DMS53 (cell line): ENCODE measurements around the gene MCC.

Experiments used
- DNase-seq: peaks from one replicate; lab custom pipeline; 2025; lab: John Stamatoyannopoulos, UW

Gene MCC

GRCh38 chr5:113271015-113271414, 217.2 kb downstream of the MCC start:
- DNase-seq: no peak

- no peak for DNase-seq
Measured at GRCh38 chr5:113270086-113270485, 218.2 kb downstream of the MCC start.

DNA sequence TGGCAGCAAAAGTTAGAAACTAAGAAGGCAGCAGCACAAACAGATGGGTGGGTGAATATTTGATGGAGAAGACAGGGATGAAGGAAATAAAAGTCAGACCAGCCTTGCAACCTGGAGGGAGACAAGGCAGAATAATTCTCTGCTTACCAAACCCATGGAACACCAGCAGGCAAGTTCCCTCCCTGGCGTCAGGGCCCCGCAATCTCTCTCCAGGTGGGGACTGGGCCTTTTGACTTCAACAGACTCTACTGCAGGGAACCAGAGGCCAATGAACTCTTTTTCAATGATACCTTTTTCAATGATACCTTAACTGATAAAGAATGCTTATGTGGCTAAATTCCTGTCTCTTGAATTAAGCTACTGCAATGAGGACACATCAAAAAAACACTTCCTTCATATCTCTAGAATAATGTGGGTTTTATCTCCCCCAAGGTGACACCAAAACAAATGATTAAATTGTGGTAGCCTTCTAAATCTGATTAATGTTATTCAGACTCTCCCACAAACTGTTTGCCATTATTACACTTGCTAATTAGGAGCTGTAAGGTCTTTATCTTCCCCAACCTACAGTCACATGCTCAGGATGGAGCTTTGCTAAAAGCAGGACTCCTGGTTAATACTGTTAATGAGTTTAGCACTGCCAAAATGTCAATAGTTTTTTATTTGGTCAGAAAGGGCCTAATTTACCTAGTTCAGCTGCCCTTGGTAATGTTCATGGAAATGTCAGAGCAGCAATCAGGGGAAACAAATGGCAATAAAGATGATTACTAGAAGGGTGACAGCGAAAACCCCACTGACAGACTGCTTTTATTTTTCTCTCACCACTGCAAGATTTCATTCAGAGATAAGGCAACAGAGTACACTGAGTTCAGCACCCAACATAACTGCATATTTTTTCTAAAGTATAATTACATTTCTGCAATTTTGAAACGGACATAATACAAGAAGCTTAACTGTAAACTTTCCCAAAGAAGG, 218.9 kb downstream of the MCC start:
- no peak for DNase-seq

GRCh38 chr5:113268232-113268631, 220.0 kb downstream of the MCC start:
- DNase-seq: no peak

GRCh38 chr5:113267361-113267900, 220.8 kb downstream of the MCC start:
- DNase-seq: no peak

DNA sequence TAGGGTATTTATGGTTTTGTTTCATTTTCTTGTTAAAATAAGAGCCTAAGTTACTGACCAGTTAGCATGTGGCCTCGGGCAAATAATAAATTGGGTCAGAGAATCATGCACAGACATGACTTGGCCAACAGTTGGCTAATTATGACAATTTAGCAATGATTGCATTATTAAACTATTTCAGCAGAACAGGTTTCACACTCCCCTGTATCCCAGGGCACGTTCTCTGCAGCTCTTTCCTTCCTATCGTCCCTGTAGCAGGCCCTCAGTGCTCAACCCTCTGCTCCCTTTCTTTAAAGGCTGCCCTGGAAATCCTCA, 221.4 kb downstream of the MCC start:
- DNase-seq: no peak

GRCh38 chr5:113266227-113266912, 221.9 kb downstream of the MCC start:
- no peak for DNase-seq

DNA sequence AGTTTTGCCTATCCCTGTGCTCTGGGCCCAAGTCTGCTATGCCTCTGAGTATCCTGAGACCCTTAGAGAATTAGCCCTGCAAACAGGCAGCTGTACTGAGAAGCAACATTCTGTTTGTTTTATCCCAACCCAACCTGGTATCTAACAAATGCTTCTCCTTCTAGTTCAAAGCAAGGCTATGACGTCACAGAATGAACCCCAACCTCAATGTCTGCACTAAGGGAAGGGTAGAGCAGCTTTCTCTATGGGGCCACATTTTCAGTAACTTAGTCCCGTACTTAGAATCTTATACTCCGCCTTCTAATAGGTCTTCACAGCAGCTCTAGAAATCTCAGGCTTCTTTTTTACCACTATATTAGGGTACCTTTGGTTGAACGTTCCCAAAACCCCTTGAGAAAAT, 223.1 kb downstream of the MCC start:
- DNase-seq: no peak

- DNase-seq: no peak
Measured at GRCh38 chr5:113264046-113264445, 224.2 kb downstream of the MCC start.

- DNase-seq: no peak
Measured at GRCh38 chr5:113263545-113263944, 224.7 kb downstream of the MCC start.

DNA sequence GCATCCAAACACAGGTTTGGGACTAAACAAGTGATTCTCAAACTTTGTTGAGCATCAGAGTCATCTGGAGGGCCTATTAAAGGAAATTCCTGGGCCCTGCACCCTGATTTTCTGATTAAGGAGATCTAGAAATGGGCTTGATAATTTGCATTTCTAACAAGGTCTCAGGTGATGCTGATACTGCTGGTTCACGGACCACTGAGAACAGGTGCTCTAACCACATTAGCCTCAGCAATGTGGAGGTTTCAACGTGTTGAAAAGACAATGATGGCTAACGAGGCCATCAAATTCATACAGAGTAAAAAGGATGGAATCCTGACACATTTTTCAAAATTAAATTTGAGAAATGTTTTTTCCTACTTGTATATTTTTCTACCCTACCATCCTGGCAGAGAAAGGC, 225.6 kb downstream of the MCC start:
- no peak for DNase-seq

DNA sequence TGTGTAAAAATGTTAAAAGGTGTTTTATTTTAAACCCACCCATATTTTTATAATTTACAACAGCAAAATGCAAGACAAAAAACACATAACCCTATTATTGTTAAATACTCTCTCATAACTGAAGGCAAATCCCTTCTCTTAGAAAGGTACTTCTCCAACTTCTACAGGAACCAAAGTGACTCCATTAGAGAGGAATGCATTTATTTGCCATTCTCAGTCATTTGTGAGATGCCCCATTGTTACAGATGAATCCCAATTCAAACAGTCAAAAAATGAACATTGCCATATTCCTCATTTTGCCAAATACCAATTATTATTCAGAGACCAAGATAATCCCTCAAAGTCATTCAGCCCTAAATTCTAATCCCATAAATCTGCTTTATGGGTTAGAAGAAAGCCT, 229.2 kb downstream of the MCC start:
- DNase-seq: no peak

GRCh38 chr5:113257545-113257944, 230.7 kb downstream of the MCC start:
- DNase-seq: no peak

DNA sequence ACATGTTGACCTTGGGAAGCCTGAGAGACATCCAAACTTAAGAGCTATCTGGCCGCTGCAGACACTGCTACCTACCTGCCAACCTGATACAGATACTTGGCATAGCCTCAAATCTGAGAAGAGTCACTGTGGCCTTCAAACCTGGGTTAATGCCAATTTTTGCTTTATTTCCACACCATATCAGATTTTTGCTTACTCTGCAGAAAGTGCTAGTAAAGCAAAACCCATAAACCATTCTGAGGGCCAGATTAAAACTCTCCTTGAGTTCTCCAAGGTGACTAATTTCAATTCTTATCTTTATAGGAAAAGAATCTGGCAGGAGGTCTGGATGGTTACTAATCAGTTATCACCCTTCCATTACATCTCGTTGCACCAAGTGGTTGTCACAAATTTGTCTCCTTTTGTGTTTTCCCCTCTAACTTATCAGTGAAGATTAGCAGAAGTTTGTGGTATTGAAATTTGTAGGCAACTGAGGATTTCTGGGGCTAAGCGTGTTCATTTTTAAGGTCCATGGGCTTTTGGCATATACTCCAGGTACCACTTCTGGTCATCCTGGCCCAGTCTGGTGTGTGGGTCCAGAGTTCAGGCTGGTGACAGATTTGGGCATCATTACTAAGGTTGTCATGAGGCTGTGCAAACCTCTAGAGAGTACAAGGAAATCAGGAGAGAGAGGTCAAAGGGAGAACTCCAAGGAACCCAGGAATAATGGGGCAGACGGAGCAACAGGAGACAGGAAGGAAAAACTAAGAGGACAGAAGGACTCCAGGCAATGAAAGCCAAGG, 231.4 kb downstream of the MCC start:
- no peak for DNase-seq

DNA sequence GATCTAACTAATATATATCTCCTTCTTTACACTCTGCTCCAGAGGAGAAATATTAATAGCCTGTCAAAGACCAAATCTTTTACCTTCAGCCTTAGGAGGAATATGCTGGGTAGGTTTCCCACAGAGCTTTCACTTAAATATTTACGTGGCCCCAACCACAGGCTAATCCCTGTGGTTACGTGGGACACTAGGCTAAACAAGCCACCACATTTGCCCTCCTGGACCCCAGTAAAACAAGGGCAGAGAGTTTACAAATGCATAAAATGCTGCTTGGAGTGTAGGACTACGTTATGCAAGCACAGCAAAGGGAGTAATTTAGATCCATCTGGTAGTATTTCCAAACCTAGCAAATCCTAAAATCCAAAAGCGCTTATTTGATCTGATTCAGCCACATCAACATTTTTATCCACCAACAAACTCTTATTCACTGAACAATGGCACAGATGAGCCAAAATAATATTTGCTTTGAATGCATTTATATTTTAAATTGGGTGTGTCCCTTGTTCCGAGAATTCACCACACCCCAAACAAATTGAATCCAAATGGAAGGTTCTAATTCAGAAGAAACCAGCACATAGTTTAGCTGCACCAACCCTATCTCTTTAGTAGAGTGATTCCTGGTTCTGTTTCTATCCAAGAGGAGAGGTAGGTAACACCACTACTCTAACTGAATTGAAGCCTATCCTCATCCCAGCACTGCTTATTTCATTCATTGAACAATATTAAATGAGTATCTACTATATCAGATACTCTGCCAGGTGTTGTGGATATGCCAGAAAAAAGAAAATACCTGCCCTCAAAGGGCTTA, 232.5 kb downstream of the MCC start:
- DNase-seq: no peak

GRCh38 chr5:113255105-113255504, 233.1 kb downstream of the MCC start:
- no peak for DNase-seq

- no peak for DNase-seq
Measured at GRCh38 chr5:113253037-113253436, 235.2 kb downstream of the MCC start.

DNA sequence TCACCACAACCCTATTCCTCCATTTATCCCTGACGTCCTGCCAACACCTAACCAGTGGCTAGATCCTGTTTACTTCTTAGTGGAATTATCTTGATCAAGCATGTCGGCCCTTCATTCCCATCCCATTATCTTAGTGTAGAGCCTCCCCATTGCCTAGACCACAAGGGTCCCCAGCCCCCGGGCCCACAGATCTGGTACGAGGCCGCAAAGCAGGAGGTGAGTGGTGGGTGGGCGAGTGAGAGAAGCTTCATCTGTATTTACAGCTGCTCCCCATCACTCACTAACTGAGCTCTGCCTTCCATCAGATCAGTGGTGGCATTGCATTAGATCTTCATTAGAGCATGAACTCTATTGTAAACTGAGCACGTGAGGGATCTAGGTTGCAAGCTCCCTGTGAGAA, 236.2 kb downstream of the MCC start:
- DNase-seq: no peak

DNA sequence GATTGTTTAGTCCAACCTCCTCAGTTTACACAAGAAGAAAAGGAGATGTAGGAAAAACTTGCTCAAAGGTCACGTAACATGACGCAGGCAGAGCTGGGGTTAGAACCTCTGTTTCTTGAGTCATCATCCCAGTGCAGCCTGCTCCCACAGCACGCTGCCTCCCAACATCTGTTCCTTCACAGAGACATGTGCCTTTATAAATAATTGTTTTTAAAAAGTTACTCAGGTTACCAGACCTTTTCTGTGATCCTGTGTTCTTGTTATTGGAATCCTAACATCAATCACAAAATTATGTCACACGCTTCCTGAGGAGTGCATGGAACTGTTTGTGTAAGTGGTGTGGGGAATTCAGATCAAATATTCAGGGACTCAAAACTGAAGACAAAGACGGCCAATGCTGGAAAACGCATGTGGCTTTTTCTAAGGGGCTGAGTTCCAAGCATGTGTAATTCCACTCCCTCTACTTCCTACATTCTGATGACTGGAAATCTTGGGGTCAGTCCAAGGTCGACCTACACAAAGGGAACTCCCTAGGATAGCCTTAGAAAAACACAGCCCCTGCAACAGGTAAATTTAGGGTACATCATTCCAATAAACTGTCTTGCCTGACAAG, 237.8 kb downstream of the MCC start:
- no peak for DNase-seq

DNA sequence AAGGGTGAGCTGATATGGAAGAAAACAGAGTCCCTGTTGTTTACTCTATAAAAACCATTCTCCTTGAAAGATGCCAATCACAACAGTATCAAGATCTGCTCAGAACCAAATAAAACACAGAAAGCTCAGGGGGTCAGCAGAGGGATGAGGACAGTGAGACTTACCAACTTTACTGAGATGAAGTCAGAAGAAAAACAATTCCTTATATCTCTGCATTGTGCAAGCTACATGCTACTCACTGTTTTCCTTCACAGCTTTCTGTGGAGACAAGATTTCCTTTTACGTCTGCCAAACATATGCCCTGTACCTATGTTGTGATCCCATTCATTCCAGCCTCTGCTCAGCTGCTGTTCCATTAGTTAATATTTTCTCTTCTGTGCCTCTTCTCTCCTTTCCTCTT, 239.0 kb downstream of the MCC start:
- no peak for DNase-seq

- DNase-seq: no peak
Measured at GRCh38 chr5:113246361-113246870, 241.8 kb downstream of the MCC start.
